CD4-positive, alpha-beta T cell (primary cell): Measurements from ENCODE around the gene PSAT1. TPM values are rescaled to one million over a fixed set of nuclear protein-coding genes. Genes with fewer than 3 reads are reported as not detected.

Experiments
- ATAC-seq: fragments of 200-7000 bp; cut with Tn5 transposase; one replicate; pipeline ENCODE4 v1.10.0; 2022; ENCODE audit warnings: mild to moderate bottlenecking; ENCODE audit not compliant: poor library complexity
- CTCF ChIA-PET: fragments of 350-600 bp; sonication (Branson Sonifier 250); formaldehyde crosslinking; loops from one replicate; lab custom pipeline; 2021; ENCODE audit warnings: antibody characterized with exemption, inconsistent platforms; lab: Charles Lee
- POLR2A ChIA-PET: fragments of 350-600 bp; sonication (Branson Sonifier 250); formaldehyde crosslinking; loops from one replicate; lab custom pipeline; 2021; ENCODE audit warnings: antibody characterized with exemption, inconsistent platforms; lab: Charles Lee
- DNase-seq, 14 experiments: peaks; one replicate each; pipeline ENCODE4 v3.0.0-alpha.2; 2013 to 2020; ENCODE audit warnings: mixed read lengths in 2 of 14
- H3K27ac ChIP-seq, 2 donors: one replicate each; pipeline versions ENCODE4 v1.5.1 to v1.7.0; 2013; ENCODE audit warnings: low read length in 2 of 2, low read depth in 1 of 2, mild to moderate bottlenecking in 1 of 2
- H3K27me3 ChIP-seq, 2 experiments: 1 replicate in 1 of 2; 2 replicates in 1 of 2; pipeline versions ENCODE4 v1.6.1 to v1.7.0; 2013; ENCODE audit warnings: low read length in 2 of 2, control low read depth in 1 of 2, mild to moderate bottlenecking in 1 of 2, moderate library complexity in 1 of 2; ENCODE audit not compliant: insufficient read depth in 2 of 2, control insufficient read depth in 1 of 2
- H3K36me3 ChIP-seq: one replicate; pipeline ENCODE4 v1.6.1; 2013; ENCODE audit warnings: low read length, control low read depth; ENCODE audit not compliant: insufficient read depth
- H3K4me1 ChIP-seq: one replicate; pipeline ENCODE4 v1.6.1; 2013; ENCODE audit warnings: low read length, control low read depth; ENCODE audit not compliant: insufficient read depth
- H3K4me3 ChIP-seq: one replicate; pipeline ENCODE4 v1.5.1; 2013; ENCODE audit warnings: mild to moderate bottlenecking, low read length, moderate library complexity
- H3K9me3 ChIP-seq, 2 experiments: 1 replicate in 1 of 2; 2 replicates in 1 of 2; pipeline versions ENCODE4 v1.6.1 to v1.7.0; 2013; ENCODE audit warnings: low read length in 2 of 2, mild to moderate bottlenecking in 2 of 2, control low read depth in 1 of 2, moderate library complexity in 1 of 2; ENCODE audit not compliant: control insufficient read depth in 1 of 2, insufficient read depth in 1 of 2
- H3K27ac Mint-ChIP-seq: one replicate; pipeline ENCODE4 v1.8.0; 2020; ENCODE audit warnings: mixed read lengths
- H3K27me3 Mint-ChIP-seq: one replicate; pipeline ENCODE4 v1.8.0; 2021; ENCODE audit warnings: mixed read lengths
- H3K36me3 Mint-ChIP-seq: one replicate; pipeline ENCODE4 v1.8.0; 2021; ENCODE audit warnings: low read depth, mixed read lengths
- H3K4me1 Mint-ChIP-seq: one replicate; pipeline ENCODE4 v1.8.0; 2021; ENCODE audit warnings: low read depth, mixed read lengths
- H3K4me3 Mint-ChIP-seq: one replicate; pipeline ENCODE4 v1.8.0; 2020; ENCODE audit warnings: mild to moderate bottlenecking, mixed read lengths
- H3K9me3 Mint-ChIP-seq: one replicate; pipeline ENCODE4 v1.8.0; 2020; ENCODE audit warnings: mixed read lengths
- intact Hi-C, 2 experiments: fragments of 100-400 bp; cut with DNase I in 1 of 2; cut with micrococcal nuclease in 1 of 2; formaldehyde crosslinking; loops; one replicate each; pipeline versions ENCODE4 v1.15.1 to v1.9.0; 2023 to 2025; cut with DNase I, micrococcal nuclease
- total RNA-seq, 174 experiments: library from RNA in 2 of 174; stranded (reverse) in 2 of 174; gene quantifications; one replicate each; pipeline ENCODE4 v1.2.3 and lab custom pipeline; 2021 to 2026
- TF ChIP-seq, protein P1 (sequence below): fragments of 200-600 bp; IDR thresholded peaks from one replicate; pipeline ENCODE4 v1.8.0; 2022; ENCODE audit warnings: antibody characterized with exemption, mild to moderate bottlenecking

PSAT1 gene
- total RNA-seq, 2 experiments from 2014 or later, result 0.30 to 0.61 TPM

- H3K27me3 Mint-ChIP-seq, result no peaks in the 10 kb centered on the region
- no peak overlapping the region for H3K4me3 ChIP-seq
- no peaks in the 10 kb centered on the region for H3K36me3 ChIP-seq
- no peaks in the 10 kb centered on the region for H3K27me3 ChIP-seq
- H3K36me3 Mint-ChIP-seq, result no peaks in the 10 kb centered on the region
- H3K4me1 ChIP-seq, result no peaks in the 10 kb centered on the region
- intact Hi-C loops, result no loop called here
- H3K9me3 ChIP-seq, result peaks cover 0 to 12% of the 10 kb centered on the region in 2 experiments
- ChIA-PET CTCF (no interaction called here), POLR2A (no interaction called here)
- TF ChIP-seq, protein P1, sequence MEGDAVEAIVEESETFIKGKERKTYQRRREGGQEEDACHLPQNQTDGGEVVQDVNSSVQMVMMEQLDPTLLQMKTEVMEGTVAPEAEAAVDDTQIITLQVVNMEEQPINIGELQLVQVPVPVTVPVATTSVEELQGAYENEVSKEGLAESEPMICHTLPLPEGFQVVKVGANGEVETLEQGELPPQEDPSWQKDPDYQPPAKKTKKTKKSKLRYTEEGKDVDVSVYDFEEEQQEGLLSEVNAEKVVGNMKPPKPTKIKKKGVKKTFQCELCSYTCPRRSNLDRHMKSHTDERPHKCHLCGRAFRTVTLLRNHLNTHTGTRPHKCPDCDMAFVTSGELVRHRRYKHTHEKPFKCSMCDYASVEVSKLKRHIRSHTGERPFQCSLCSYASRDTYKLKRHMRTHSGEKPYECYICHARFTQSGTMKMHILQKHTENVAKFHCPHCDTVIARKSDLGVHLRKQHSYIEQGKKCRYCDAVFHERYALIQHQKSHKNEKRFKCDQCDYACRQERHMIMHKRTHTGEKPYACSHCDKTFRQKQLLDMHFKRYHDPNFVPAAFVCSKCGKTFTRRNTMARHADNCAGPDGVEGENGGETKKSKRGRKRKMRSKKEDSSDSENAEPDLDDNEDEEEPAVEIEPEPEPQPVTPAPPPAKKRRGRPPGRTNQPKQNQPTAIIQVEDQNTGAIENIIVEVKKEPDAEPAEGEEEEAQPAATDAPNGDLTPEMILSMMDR, result no peak
- H3K9me3 Mint-ChIP-seq, result no peaks in the 10 kb centered on the region
- H3K27ac ChIP-seq, result no peak overlapping the region
- peaks cover 10% of the 10 kb centered on the region for H3K4me1 Mint-ChIP-seq
- ATAC-seq (no peak), DNase-seq (no peak)
- no peak overlapping the region for H3K27ac Mint-ChIP-seq
- H3K4me3 Mint-ChIP-seq, result no peak overlapping the region
These were observed 59.7 kb downstream of the PSAT1 start for GRCh38 chr9:78356634-78357033.

DNA sequence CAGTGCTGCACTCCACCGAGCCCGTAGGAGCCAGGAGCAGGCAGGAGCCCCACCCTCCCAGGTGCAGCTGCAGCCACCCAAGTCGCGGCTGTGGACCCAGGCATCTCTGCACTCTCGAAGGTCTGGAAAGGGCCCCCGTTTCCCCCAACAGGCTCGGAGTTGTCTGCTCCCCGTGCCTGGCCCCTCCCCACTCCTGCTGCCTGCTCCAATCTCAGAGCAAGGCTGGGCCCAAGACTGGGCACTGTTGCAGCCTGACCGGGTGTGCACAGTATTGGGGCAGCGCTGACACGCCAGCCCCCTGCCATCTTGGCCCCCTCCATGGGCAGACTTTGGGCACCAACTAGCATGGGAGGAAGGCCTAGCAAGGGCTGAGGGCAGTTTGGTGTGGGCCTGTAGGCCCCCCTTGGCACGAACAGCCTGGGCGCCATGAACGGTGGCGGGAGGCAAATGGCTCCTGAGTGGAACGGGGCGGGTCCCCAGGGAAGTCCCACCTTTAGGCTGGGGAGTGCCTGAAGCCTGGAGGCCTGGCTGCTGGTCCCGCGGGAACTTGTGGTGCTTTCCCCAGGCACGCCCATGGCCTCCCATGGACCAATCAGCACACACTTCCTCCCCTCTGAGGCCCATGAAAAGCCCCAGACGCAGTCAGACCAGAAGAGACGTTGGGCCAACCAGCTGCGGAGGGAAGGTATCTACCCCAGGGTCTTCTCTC is 60.4 kb downstream of the PSAT1 start:
- CTCF ChIA-PET, result no interaction called here
- H3K4me1 ChIP-seq, result no peaks in the 10 kb centered on the region
- Mint-ChIP-seq H3K36me3 (no peaks in the 10 kb centered on the region), H3K27me3 (no peaks in the 10 kb centered on the region), H3K27ac (no peak overlapping the region), H3K4me3 (no peak overlapping the region), H3K4me1 (peaks cover 3% of the 10 kb centered on the region), H3K9me3 (no peaks in the 10 kb centered on the region)
- peaks cover 0 to 12% of the 10 kb centered on the region in 2 experiments for H3K9me3 ChIP-seq
- H3K4me3 ChIP-seq, result no peak overlapping the region
- TF ChIP-seq, protein P1, result no peak
- H3K27me3 ChIP-seq, result no peaks in the 10 kb centered on the region
- ATAC-seq (no peak), DNase-seq (no peak)
- H3K27ac ChIP-seq, result no peak overlapping the region
- POLR2A ChIA-PET, result no interaction called here
- no peaks in the 10 kb centered on the region for H3K36me3 ChIP-seq
- intact Hi-C loops, result no loop called here

DNA sequence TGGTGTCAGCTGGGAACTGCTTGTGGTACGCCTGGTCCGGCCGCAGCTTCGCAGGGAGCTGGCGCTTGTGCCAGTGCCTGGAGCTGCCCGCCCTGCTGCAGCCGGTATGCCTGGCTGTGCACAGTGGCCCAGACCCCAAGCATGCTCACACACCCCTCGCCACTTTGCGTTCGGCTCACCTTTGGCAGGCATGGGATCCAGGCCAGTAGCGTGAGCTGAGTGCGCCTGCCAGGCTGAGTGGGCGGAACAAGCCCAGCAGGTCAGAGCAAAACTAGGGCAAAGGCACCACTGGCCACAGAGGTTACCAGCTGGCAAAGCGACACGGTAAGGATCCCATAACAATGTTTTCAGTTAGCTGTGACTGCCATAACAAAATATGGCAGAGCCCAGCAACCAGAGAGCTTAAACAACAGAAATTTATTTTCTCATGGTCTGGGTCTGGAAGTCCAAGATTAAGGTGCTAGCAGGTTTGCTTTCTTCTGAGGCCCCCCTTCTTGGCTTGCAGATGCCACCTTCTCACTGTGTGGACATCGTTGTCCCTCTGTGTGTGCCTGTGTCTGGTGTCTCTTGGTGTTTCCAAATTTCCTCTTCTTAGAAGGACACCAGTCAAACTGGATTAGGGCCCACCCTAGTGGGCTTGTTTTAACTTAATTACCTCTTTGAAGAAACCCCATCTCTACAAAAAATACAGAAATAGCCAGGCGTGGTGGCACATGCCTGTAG is 61.6 kb downstream of the PSAT1 start:
- Histone ChIP-seq H3K27me3 (no peaks in the 10 kb centered on the region), H3K4me1 (no peaks in the 10 kb centered on the region), H3K4me3 (no peak overlapping the region), H3K9me3 (peaks cover 0 to 12% of the 10 kb centered on the region in 2 experiments), H3K36me3 (no peaks in the 10 kb centered on the region), H3K27ac (no peak overlapping the region)
- ATAC-seq (no peak), DNase-seq (no peak)
- H3K4me3 Mint-ChIP-seq, result no peak overlapping the region
- TF ChIP-seq, protein P1, result no peak
- H3K27me3 Mint-ChIP-seq, result no peaks in the 10 kb centered on the region
- no peaks in the 10 kb centered on the region for H3K9me3 Mint-ChIP-seq
- CTCF ChIA-PET, result no interaction called here
- H3K27ac Mint-ChIP-seq, result no peak overlapping the region
- H3K4me1 Mint-ChIP-seq, result no peaks in the 10 kb centered on the region
- intact Hi-C loops, result no loop called here
- POLR2A ChIA-PET, result no interaction called here
- no peaks in the 10 kb centered on the region for H3K36me3 Mint-ChIP-seq
